HepG2 (cell line): Measurements from ENCODE around the gene TSNAXIP1. TPM values are rescaled to one million over a fixed set of nuclear protein-coding genes. Genes with fewer than 3 reads are reported as not detected.

ENCODE experiments used
- AGO2 ChIP-seq: fragments of 200-400 bp; formaldehyde crosslinking; optimal IDR thresholded peaks from 2 replicates; pipeline ENCODE3; 2017; ENCODE audit warnings: mild to moderate bottlenecking, low read depth, low read length, moderate library complexity
- AHDC1 ChIP-seq: sonication (generic); formaldehyde crosslinking; IDR thresholded peaks from 2 replicates; pipeline ENCODE4 v1.5.1; 2020; ENCODE audit warnings: mild to moderate bottlenecking, missing genetic modification reagents, borderline replicate concordance
- DNMT3B ChIP-seq: conservative IDR thresholded peaks from 2 replicates; pipeline ENCODE4 v1.6.1; 2016; ENCODE audit warnings: missing biosample characterization, control low read depth
- DR1 ChIP-seq: sonication (generic); formaldehyde crosslinking; IDR thresholded peaks from 2 replicates; pipeline ENCODE4 v1.8.0; 2021; ENCODE audit warnings: mild to moderate bottlenecking, missing genetic modification reagents, inconsistent platforms
- DRAP1 ChIP-seq: IDR thresholded peaks from 2 replicates; pipeline ENCODE4 v1.6.1; 2016; ENCODE audit warnings: missing genetic modification reagents, missing compliant biosample characterization
- NCOA1 ChIP-seq: sonication (generic); formaldehyde crosslinking; IDR thresholded peaks from 2 replicates; pipeline ENCODE4 v1.9.0; 2021; ENCODE audit warnings: missing genetic modification reagents
- SMAD3 ChIP-seq: sonication (generic); formaldehyde crosslinking; IDR thresholded peaks from 2 replicates; pipeline ENCODE4 v1.4.0; 2020; ENCODE audit warnings: missing genetic modification reagents
- ZNF276 ChIP-seq: sonication (generic); formaldehyde crosslinking; IDR thresholded peaks from 2 replicates; pipeline ENCODE4 v1.4.0; 2020; ENCODE audit warnings: mild to moderate bottlenecking, low read depth, missing genetic modification reagents
- ZSCAN22 ChIP-seq: sonication (generic); formaldehyde crosslinking; IDR thresholded peaks from 2 replicates; pipeline ENCODE4 v1.4.0; 2020; ENCODE audit warnings: mild to moderate bottlenecking, missing genetic modification reagents
- ZSCAN9 ChIP-seq: IDR thresholded peaks from 2 replicates; pipeline ENCODE4 v1.6.1; 2016; ENCODE audit warnings: borderline replicate concordance
- polyA plus RNA-seq, 8 experiments: library from polyadenylated mRNA; depleted of rRNA in 3 of 8; stranded (reverse) in 7 of 8; unstranded in 1 of 8; fragments of >200 nt; fragmentation: Illumina TruSeq in 4 of 8; extraction: Trizol in 4 of 8; gene quantifications; 2 replicates each; pipeline versions ENCODE4 v1.2.1 to v1.2.3, GENCODE V29; 2011 to 2016; ENCODE audit warnings: low read depth in 4 of 8, missing spikeins in 1 of 8, mixed read lengths in 1 of 8; ENCODE audit not compliant: insufficient read depth in 1 of 8
- total RNA-seq, 5 experiments: library from RNA; depleted of rRNA; stranded (reverse); fragments of >200 nt; fragmentation: Illumina TruSeq; extraction: Trizol; gene quantifications; 2 replicates each; pipeline ENCODE4 v1.2.3, GENCODE V29; 2016; ENCODE audit warnings: low read depth in 1 of 5
- TF ChIP-seq, protein P1 (sequence below): sonication (generic); formaldehyde crosslinking; IDR thresholded peaks from 2 replicates; pipeline ENCODE4 v1.4.0; 2020; ENCODE audit warnings: mild to moderate bottlenecking, low read depth, missing genetic modification reagents
- TF ChIP-seq, protein P2 (sequence below): fragments of 450-650 bp; IDR thresholded peaks from 2 replicates; pipeline ENCODE4 v1.6.1; 2016

The TSNAXIP1 gene
- total and polyA plus RNA-seq, 2 of the 13 experiments (the other 11 are each of a cell fraction or from before 2014, with no cell fraction given) = 0.37 to 0.86 TPM

GRCh38 chr16:67872631-67873434 is 66.1 kb downstream of the TSNAXIP1 start, which contains the start of gene EDC4 (continued):
- TF ChIP-seq, protein P1, sequence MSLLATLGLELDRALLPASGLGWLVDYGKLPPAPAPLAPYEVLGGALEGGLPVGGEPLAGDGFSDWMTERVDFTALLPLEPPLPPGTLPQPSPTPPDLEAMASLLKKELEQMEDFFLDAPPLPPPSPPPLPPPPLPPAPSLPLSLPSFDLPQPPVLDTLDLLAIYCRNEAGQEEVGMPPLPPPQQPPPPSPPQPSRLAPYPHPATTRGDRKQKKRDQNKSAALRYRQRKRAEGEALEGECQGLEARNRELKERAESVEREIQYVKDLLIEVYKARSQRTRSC (CRISPR knock-in tag) = no peak; the same call in 1 of the 2 replicates
- peak; percentile 99 for TF ChIP-seq AGO2
- no peak for TF ChIP-seq ZSCAN22 (CRISPR knock-in tag)
- TF ChIP-seq ZNF276 (CRISPR knock-in tag) = no peak
- no peak for TF ChIP-seq DNMT3B (CRISPR knock-in tag)
- TF ChIP-seq, protein P2, sequence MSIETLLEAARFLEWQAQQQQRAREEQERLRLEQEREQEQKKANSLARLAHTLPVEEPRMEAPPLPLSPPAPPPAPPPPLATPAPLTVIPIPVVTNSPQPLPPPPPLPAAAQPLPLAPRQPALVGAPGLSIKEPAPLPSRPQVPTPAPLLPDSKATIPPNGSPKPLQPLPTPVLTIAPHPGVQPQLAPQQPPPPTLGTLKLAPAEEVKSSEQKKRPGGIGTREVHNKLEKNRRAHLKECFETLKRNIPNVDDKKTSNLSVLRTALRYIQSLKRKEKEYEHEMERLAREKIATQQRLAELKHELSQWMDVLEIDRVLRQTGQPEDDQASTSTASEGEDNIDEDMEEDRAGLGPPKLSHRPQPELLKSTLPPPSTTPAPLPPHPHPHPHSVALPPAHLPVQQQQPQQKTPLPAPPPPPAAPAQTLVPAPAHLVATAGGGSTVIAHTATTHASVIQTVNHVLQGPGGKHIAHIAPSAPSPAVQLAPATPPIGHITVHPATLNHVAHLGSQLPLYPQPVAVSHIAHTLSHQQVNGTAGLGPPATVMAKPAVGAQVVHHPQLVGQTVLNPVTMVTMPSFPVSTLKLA = no peak
- TF ChIP-seq DRAP1 (CRISPR knock-in tag) = peak; percentile 51; the same call in 1 of the 2 replicates
- TF ChIP-seq AHDC1 = peak; percentile 37; the same call in 1 of the 2 replicates
- TF ChIP-seq NCOA1 = peak; percentile 94
- TF ChIP-seq ZSCAN9 (CRISPR knock-in tag) = peak; percentile 78
- no peak; the same call in none of the 2 replicates for TF ChIP-seq DR1 (CRISPR knock-in tag)
- TF ChIP-seq SMAD3 (CRISPR knock-in tag) = peak; percentile 96
